K562 treated with DMSO at 1 percent for 48 hours (cell line): ENCODE measurements around the gene VPS11. TPM values are rescaled to one million over a fixed set of nuclear protein-coding genes. Genes with fewer than 3 reads are reported as not detected.

ENCODE experiments used
- total RNA-seq: library from RNA; unstranded; fragments of 300-600 nt; gene quantifications from 2 replicates; pipeline ENCODE4 v1.2.3, GENCODE V29; 2022; ENCODE audit warnings: low replicate concordance; ENCODE audit errors: extremely low read depth

VPS11 gene
- total RNA-seq: not detected in 2 replicates

GRCh38 chr11:119067371-119068222, at the start of gene VPS11:
Gene VPS11 (plus strand): TSS chr11:119067818. CDS start chr11:119067824, 6 bp downstream.

GRCh38 chr11:119018074-119018938, 49.3 kb upstream of the VPS11 start, which contains the start of the genes RPS25 and TRAPPC4:
Gene RPS25 (minus strand): TSS chr11:119018343. CDS start chr11:119018284, 59 bp downstream.
Gene TRAPPC4 (plus strand): TSS chr11:119018766. CDS start chr11:119018796, 30 bp downstream.

GRCh38 chr11:119030329-119031047, 37.1 kb upstream of the VPS11 start, which contains the start of gene SLC37A4:
Gene SLC37A4 (minus strand): TSS chr11:119030877.

GRCh38 chr11:119057000-119057769, 10.4 kb upstream of the VPS11 start, which contains the start of gene HYOU1:
Gene HYOU1 (minus strand): TSS chr11:119057205. CDS start chr11:119056160, 1,045 bp downstream.

GRCh38 chr11:119084663-119085436, 17.2 kb downstream of the VPS11 start, which contains the start of gene HMBS:
Gene HMBS (plus strand): TSS chr11:119084881. CDS start chr11:119085034, 153 bp downstream.

GRCh38 chr11:119101759-119102423, 34.3 kb downstream of the VPS11 start, which contains the start of gene DPAGT1:
Gene DPAGT1 (minus strand): TSS chr11:119101853. CDS start chr11:119101655, 198 bp downstream.

GRCh38 chr11:119106564-119107537, 39.2 kb downstream of the VPS11 start, which contains the start of gene C2CD2L:
Gene C2CD2L (plus strand): TSS chr11:119107344. CDS start chr11:119107742, 398 bp downstream.

GRCh38 chr11:119121008-119121810, 53.6 kb downstream of the VPS11 start, which contains the start of gene HINFP:
Gene HINFP (plus strand): TSS chr11:119121580. CDS start chr11:119126945, 5,365 bp downstream.

Other genes starting within 250 kb of the VPS11 start
- not detected in 2 replicates for gene CXCR5, start 183.9 kb upstream of the VPS11 start, total RNA-seq
- not detected in 2 replicates for gene BCL9L, start 141.9 kb upstream of the VPS11 start, total RNA-seq
- gene UPK2, start 111.5 kb upstream of the VPS11 start, total RNA-seq: not detected in 2 replicates
- not detected in 2 replicates for gene FOXR1, start 96.1 kb upstream of the VPS11 start, total RNA-seq
- not detected in 2 replicates for gene CENATAC, start 69.7 kb upstream of the VPS11 start, total RNA-seq
- 1,144 TPM in 1 of 2 replicates, not detected in the other for gene RPS25, start 49.5 kb upstream of the VPS11 start, total RNA-seq
- gene TRAPPC4, start 49.1 kb upstream of the VPS11 start, total RNA-seq: not detected in 2 replicates
- not detected in 2 replicates for gene SLC37A4, start 36.9 kb upstream of the VPS11 start, total RNA-seq
- not detected in 2 replicates for gene HYOU1, start 10.6 kb upstream of the VPS11 start, total RNA-seq
- gene HMBS, start 17.1 kb downstream of the VPS11 start, total RNA-seq: not detected in 2 replicates
- not detected in 2 replicates for gene DPAGT1, start 34.0 kb downstream of the VPS11 start, total RNA-seq
- gene C2CD2L, start 39.5 kb downstream of the VPS11 start, total RNA-seq: not detected in 2 replicates
- not detected in 2 replicates for gene HINFP, start 53.8 kb downstream of the VPS11 start, total RNA-seq
- not detected in 2 replicates for gene ABCG4, start 81.2 kb downstream of the VPS11 start, total RNA-seq
- not detected in 2 replicates for gene NLRX1, start 100.9 kb downstream of the VPS11 start, total RNA-seq
- not detected in 2 replicates for gene NHERF4, start 117.7 kb downstream of the VPS11 start, total RNA-seq
- gene CBL, start 138.5 kb downstream of the VPS11 start, total RNA-seq: not detected in 2 replicates
- not detected in 2 replicates for gene MCAM, start 249.3 kb downstream of the VPS11 start, total RNA-seq